CD4-positive, alpha-beta T cell treated with Interleukin-4 for 1 hour (primary cell): ENCODE measurements around the gene TMEM239.
"Not testable (repeated sequence)": the region's sequence is repeated elsewhere in the genome, so short reads cannot be mapped to it uniquely, and the experiment has no call there.

Source experiments
- DNase-seq, 2 donors: peaks; one replicate each; pipeline ENCODE4 v3.0.0-alpha.2; 2020 to 2022

TMEM239 gene

DNA sequence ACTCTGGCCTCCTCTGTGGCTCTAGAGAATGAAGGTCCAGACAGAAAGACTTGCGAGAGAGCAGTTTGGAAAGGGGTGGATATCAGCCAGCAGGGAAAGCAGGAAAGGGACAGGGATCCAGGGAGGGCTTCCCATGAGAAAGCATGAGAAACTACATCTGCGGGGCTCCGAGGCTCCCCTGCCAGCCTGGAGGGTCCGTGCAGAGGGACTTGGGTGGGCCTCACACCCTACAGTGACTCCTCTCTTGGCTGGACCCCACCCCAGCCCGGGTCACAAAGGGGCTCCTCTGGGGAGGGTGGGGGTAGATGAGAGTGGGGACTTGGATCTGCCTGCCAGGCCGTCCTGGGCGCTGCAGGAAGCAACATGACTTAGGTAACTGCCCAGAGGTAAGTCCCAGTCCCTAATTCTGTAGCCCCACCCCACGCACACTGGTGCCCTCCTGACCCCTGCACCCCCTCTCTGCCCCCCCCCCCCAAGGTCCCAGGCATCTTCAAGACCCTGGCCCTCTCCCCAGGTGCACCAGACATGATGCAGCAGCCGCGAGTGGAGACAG lies at the start of gene TMEM239:
Gene TMEM239, plus strand, starts transcription at position 335 of the 553 bp plus-strand sequence. Its CDS starts 191 bp downstream, at position 526.
- no peak for DNase-seq

DNA sequence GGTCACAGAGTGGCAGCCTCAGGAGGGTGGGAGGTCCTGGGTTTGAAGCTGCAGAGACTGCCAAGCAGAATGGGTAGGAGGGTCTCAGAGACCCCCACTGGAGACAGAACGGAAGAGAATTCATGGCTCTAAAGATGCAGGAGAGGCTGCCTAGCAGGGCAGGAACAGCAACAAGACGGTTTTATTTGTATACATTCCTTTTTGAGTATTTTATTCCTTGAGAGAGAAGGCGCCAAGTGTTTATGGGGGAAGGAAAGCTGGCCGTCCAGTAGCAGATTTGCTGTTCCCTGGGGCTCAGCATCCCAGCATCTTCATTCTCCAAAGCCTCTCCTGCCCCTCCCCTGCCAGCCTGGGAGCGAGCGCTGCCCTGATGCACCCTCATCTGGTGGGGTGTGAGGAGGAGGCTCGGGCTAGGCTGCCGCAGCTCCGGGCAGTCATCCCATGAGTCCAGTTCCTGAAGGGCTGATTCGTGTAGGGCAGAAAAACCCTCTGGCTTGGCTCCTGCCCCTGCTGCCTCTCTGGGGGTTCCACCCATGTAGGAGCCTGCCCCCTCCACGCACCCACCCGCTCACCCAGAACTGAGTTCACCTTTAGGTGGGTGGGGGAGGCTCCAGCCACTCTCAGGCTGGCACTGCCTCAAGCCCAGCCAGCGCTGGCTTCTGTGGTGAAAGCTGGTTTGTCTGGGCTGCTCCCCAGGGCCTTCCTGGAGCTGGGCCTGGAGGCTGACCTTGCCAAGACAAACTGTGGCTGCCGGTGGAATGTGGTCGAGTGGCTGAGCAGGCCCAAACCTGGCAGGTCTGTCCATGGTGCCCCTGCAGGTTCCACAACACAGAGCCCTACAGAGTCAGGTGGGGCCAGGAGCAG lies 48.2 kb upstream of the TMEM239 start:
- DNase-seq: no peak

GRCh38 chr20:2768632-2769015 lies 47.5 kb upstream of the TMEM239 start:
- DNase-seq: no peak

DNA sequence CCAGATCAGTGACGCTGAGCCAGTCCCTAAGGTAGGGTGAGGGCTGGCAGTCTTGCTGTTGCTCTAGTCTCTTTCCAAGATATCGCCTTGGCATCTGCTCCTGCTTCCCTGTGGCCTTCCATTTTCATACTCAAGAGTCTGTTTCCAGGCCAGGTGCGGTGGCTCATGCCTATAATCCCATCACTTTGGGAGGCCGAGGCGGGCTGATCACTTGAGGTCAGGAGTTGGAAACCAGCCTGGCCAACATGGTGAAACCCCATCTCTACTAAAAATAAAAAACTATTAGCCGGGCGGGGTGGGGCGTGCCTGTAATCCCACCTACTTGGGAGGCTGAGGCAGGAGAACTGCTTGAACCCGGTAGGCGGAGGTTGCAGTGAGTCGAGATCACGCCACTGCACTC lies 46.1 kb upstream of the TMEM239 start:
- not testable (repeated sequence) for DNase-seq

DNA sequence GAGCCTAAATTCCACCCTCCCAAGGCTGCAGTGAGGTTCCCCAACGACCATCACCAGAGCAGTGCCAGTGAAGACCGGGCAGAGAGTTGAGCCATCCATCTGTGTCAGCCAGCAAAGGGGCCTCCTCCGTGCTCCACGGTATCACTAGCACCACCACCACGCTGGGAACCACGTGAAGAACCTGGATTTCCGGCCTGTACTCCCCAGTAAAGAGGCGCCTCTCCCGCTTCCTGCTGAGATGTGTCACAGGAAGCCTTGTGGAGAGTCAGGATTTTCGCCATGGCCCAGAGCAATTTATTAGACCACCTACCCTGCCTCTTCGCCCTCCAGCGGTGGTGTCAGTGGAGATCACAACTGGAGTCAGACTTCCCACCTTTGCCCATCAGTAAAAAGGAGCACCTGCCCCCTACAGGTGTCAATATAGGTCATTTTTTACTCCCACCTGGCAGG lies 44.5 kb upstream of the TMEM239 start:
- DNase-seq: no peak

DNA sequence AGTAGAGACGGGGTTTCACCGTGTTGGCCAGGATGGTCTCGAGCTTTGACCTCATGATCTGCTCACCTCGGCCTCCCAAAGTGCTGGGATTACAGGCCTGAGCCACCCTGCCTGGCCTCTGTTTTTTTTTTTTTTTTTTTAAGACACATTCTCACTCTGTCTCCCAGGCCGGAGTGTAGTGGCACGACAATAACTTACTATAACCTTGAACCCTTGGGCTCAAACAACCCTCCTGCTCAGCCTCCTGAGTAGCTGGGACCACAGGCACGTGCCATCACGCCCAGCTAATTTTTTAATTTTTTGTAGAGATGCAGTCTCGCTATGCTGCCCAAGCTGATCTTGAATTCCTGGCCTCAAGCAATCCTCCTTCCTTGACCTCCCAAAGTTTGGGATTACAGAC lies 42.4 kb upstream of the TMEM239 start:
- DNase-seq: no peak

DNA sequence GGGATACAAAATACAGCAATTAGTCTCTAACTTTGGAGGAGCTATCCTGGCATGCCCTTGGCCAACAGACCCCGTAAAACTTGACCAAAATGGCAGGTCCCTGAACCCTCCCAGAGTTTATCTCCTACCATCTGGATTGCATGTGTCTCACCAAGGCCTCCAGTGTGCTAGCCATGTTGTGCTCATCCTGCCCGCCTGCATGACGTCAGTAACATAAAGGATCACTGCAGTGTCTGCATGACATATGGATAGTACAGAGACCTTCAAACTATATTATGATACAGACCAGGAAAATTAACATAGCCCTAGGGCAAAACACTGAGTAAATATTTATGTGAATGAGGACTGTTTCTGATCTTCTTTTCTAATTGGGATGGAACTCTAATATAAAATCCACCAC lies 41.0 kb upstream of the TMEM239 start:
- no peak for DNase-seq

GRCh38 chr20:2778602-2779321 lies 37.4 kb upstream of the TMEM239 start:
- no peak for DNase-seq

DNA sequence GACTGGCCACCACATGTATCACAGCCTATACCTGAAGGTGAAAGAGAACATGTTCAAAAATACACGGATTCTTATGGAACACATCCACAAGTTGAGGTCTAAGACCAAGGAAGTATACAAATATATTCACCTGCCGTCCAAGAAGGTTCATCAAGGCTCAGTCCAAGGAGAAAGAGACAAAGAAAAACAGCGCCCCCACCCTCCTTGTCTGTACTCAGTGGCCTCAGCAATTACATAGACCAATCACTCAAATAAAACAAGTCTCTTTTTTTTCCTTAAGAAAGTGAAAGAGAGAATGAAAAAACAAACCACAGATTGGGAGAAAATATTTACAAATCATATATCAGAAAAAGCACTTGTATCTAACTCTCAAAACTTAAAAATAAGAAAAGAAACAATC lies 35.2 kb upstream of the TMEM239 start:
- DNase-seq: no peak

- no peak for DNase-seq
Measured at GRCh38 chr20:2783908-2784566, 32.1 kb upstream of the TMEM239 start.

- DNase-seq: no peak
Measured at GRCh38 chr20:2793471-2793870, 22.7 kb upstream of the TMEM239 start.

DNA sequence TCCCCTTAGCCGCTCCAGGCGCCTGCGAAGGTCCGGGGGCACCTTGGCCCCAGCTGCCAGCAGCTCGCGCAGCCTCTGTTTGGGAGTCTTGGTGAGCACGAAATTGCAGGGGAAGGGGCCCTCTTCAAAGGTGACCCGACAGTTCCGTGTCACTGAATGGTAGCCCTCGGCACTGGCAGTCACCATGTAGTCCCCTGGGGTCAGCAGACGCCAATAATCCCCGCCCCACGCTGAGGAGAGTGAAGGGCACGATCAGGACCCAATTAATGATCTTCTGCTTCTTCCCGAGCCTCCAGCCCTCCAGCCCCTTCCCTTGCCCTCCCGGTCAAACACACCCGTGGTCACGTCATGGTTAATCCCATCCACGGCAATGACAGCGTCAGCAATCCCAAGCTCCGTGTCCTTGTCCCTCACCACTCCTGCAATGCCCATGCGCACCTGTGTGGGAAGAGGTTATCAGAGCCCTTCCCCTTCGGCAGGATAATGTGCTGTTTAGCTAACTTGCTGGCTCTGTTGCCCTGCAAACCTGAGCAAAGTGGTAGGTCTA lies 21.9 kb upstream of the TMEM239 start:
- DNase-seq: no peak

GRCh38 chr20:2794866-2795447 lies 21.2 kb upstream of the TMEM239 start:
- no peak for DNase-seq

DNA sequence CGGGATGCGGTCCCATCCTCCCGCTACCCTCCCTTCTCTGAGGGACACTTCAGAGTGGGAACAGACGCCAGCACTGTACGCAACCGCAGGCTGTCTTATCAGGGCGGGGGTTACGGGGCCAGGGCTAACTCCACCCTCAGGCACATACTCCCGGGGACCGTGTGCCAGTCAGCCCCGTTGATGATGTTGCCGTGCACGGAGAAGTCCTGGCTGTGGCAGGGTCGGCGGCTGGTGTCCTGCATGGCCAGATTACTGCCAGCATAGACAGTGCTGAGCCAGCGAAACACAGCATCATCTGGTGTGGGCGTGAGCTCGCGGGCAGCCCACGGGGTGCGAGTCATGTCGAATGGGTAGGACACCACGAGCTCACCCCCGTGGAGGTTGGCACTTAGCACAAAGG lies 20.7 kb upstream of the TMEM239 start:
- no peak for DNase-seq

- no peak for DNase-seq
Measured at GRCh38 chr20:2796011-2796660, 20.0 kb upstream of the TMEM239 start.

DNA sequence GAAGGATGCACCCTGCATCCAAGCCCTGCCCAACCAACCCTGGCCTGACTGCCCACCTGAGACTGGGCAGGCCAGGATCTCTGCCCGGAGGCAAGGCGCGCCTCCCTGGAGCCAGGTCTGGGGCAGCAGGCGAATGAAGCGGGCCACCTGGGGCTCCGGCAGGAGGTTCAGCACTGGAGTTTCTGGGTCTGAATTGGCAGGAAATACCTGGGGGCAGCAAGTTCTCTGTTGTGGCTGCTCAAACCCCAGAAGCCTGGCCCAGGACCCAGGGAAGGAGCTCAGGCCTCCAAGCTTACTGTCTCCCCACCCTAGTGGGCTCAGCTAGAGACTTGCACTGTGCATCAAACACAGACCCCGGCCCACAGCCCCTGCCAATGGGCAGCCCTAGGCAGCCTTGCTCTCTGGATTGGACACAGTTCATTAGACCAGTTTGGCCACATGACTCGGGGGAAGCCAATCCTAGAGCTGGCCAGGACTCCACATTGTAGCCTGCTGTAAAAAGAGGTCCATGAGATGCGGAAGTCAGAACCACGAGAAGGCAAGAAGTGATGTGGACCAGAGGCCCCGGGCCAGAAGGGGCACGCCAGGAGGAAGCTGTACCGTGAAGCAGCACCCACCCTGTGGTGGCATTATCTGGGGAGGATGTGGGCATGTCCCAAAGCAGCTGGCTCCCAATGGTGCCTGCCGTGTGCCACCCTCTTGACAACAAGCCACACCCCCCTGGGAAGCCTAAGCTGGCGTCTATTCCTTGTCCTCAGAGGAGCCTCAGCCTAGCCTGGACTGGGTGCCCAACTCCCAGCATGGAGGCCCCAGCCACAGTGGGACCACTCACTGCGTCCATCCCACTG lies 18.8 kb upstream of the TMEM239 start:
- DNase-seq: no peak

DNA sequence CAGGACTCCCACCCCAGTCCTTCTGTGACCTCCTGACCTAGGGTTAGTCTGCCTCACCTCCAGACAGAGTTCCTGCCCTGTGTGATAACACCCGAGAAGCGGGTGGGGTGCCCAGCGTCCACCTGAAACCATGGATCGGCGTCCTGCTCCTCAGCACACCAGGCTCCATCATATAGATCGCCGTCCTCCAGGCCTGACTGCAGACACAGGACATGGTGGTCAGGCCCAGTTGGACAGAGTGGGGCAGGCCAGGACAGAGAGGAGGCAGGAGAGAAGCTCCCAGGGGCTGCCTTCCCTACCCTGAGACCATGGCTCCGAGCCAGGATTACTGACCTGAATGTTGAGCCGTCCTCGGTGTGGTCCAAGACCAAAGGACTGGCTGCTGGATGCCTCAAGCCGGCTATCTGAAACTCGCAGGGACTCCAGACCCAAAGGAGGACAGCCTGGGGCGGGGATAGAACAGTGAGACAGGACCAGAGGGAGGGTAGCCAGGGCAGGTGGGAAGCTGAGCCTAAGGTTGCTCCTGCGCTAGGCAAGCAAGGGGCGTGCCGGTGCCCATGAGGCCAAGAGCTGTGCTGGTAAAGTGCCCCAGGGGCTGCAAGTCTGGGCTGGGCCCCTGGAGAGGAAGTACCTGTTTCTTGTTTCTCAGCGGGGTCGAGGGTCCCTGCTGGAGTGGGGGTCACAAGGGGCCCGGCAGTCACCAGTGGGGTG lies 17.9 kb upstream of the TMEM239 start:
- DNase-seq: no peak

DNA sequence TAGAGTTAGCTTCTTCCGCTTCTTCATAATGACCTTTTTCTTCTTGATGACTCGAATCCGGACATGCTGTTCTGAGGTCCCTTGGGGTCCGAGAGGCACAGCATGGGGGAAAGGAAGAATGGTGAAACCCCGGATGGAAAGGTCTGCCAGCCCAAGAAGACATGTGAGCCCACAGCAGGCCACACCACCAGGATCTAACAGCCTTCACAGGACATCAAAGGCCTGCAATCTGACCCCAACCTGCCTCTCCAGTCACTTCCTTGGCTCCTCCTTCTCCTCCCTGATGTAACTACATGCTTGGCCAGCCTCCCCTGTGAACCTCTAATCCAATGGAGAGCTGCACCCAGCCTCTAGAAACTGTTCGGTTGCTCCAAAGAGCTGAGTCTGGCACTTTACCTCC lies 17.4 kb upstream of the TMEM239 start:
- no peak for DNase-seq

GRCh38 chr20:2799271-2799670 lies 16.9 kb upstream of the TMEM239 start:
- no peak for DNase-seq
